ENCODE measurements around the gene ATG101.

- TF ChIP-seq CTCF (IDR thresholded peaks at IDR 0.05), result no peak
- no peak for TF ChIP-seq POLR2A (IDR thresholded peaks at IDR 0.05)
Observed at GRCh38 chr12:52063082-52063924, 6.5 kb upstream of the ATG101 start.
